Upper lobe of right lung (tissue), 1 donor: ENCODE measurements around the gene LDAH. TPM values are rescaled to one million over a fixed set of nuclear protein-coding genes. Genes with fewer than 3 reads are reported as not detected.

Source experiments
- ATAC-seq: fragments of 200-7000 bp; cut with Tn5 transposase; one replicate; pipeline ENCODE4 v1.9.1; 2020; ENCODE audit warnings: mild to moderate bottlenecking, moderate library complexity
- DNase-seq: peaks from one replicate; pipeline ENCODE4 v3.0.0-alpha.2; 2020
- H3K27ac ChIP-seq: fragments of 200-600 bp; one replicate; pipeline ENCODE4 v1.8.0; 2022
- H3K27me3 ChIP-seq: fragments of 200-600 bp; one replicate; pipeline ENCODE4 v1.8.0; 2022; ENCODE audit warnings: mild to moderate bottlenecking
- H3K36me3 ChIP-seq: fragments of 200-600 bp; one replicate; pipeline ENCODE4 v1.8.0; 2022
- H3K4me1 ChIP-seq: fragments of 200-600 bp; one replicate; pipeline ENCODE4 v1.8.0; 2022
- H3K4me3 ChIP-seq: fragments of 200-600 bp; one replicate; pipeline ENCODE4 v1.8.0; 2022; ENCODE audit warnings: mild to moderate bottlenecking
- H3K9me3 ChIP-seq: fragments of 200-600 bp; one replicate; pipeline ENCODE4 v1.8.0; 2022
- CTCF ChIP-seq: fragments of 200-600 bp; IDR thresholded peaks from one replicate; pipeline ENCODE4 v1.8.0; 2022; ENCODE audit warnings: antibody characterized with exemption
- intact Hi-C: fragments of 100-400 bp; cut with DNase I; formaldehyde crosslinking; loops from one replicate; pipeline ENCODE4 v1.11.0; 2022
- total RNA-seq: library from RNA; stranded (reverse); fragmentation: NEBNext Ultra II Directional; extraction: Animal tissue kit (Norgen Biotek cat#: 25700); gene quantifications from one replicate; pipeline ENCODE4 v1.2.1, GENCODE V29; 2021
- donor health status: DM: no; HTN: yes; CAD: no; lungs with severe emphysema.

LDAH gene
- total RNA-seq, 1 donor from 2014 or later: 17.9 TPM

GRCh38 chr2:20664071-20664390, 158.9 kb downstream of the LDAH start:
- peaks cover 18% of the 10 kb centered on the region for H3K4me1 ChIP-seq
- no peak overlapping the region for H3K27ac ChIP-seq
- H3K27me3 ChIP-seq: peaks cover 67% of the 10 kb centered on the region
- TF ChIP-seq CTCF: no peak
- no peaks in the 10 kb centered on the region for H3K36me3 ChIP-seq
- no peak overlapping the region for H3K4me3 ChIP-seq
- ATAC-seq (no peak), DNase-seq (no peak)
- no peaks in the 10 kb centered on the region for H3K9me3 ChIP-seq
- intact Hi-C loops: loop anchor here (5.0 kb wide), 2 partner anchors 298 to 458 kb away; partner anchors contain the start of gene TDRD15

GRCh38 chr2:20663196-20664070, 159.5 kb downstream of the LDAH start:
- Histone ChIP-seq H3K4me1 (peaks cover 18% of the 10 kb centered on the region), H3K36me3 (no peaks in the 10 kb centered on the region), H3K27ac (no peak overlapping the region), H3K4me3 (no peak overlapping the region), H3K9me3 (no peaks in the 10 kb centered on the region), H3K27me3 (peaks cover 61% of the 10 kb centered on the region)
- intact Hi-C loops: loop anchor here (5.0 kb wide), 2 partner anchors 299 to 459 kb away; partner anchors contain the start of gene TDRD15
- no peak for TF ChIP-seq CTCF
- ATAC-seq (no peak), DNase-seq (peak; percentile 39)

- H3K27ac ChIP-seq: no peak overlapping the region
- H3K4me1 ChIP-seq: peaks cover 14% of the 10 kb centered on the region
- DNase-seq (no peak), ATAC-seq (no peak)
- TF ChIP-seq CTCF: no peak
- H3K4me3 ChIP-seq: no peak overlapping the region
- peaks cover 53% of the 10 kb centered on the region for H3K27me3 ChIP-seq
- H3K36me3 ChIP-seq: no peaks in the 10 kb centered on the region
- intact Hi-C loops: loop anchor here (5.0 kb wide), 2 partner anchors 300 to 460 kb away; partner anchors contain the start of gene TDRD15
- H3K9me3 ChIP-seq: no peaks in the 10 kb centered on the region
These were observed 160.5 kb downstream of the LDAH start for GRCh38 chr2:20662308-20662937.

- H3K27ac ChIP-seq: no peak overlapping the region
- H3K4me3 ChIP-seq: no peak overlapping the region
- ATAC-seq (peak; percentile 92), DNase-seq (peak; percentile 72)
- H3K27me3 ChIP-seq: peaks cover 50% of the 10 kb centered on the region
- no peaks in the 10 kb centered on the region for H3K9me3 ChIP-seq
- H3K4me1 ChIP-seq: peaks cover 12% of the 10 kb centered on the region
- no peaks in the 10 kb centered on the region for H3K36me3 ChIP-seq
- intact Hi-C loops: loop anchor here (5.0 kb wide), 2 partner anchors 301 to 461 kb away; partner anchors contain the start of gene TDRD15
- TF ChIP-seq CTCF: peak; percentile 99
These were observed 161.2 kb downstream of the LDAH start for GRCh38 chr2:20661421-20662307.
